Endodermal cell (in vitro differentiated cells): ENCODE results near the gene ESR1. TPM values are rescaled to one million over a fixed set of nuclear protein-coding genes. Genes with fewer than 3 reads are reported as not detected.

ENCODE experiments used
- DNase-seq: peaks from one replicate; pipeline ENCODE4 v3.0.0-alpha.2; 2017
- H3K27ac ChIP-seq: 2 replicates; pipeline ENCODE4 v1.5.1; 2013; ENCODE audit warnings: mild to moderate bottlenecking, low read depth, low read length, moderate library complexity
- H3K27me3 ChIP-seq: 2 replicates; pipeline ENCODE4 v1.6.1; 2013; ENCODE audit warnings: mild to moderate bottlenecking, low read length, moderate library complexity; ENCODE audit not compliant: insufficient read depth, control insufficient read depth, poor library complexity, severe bottlenecking
- H3K36me3 ChIP-seq: 2 replicates; pipeline ENCODE4 v1.7.0; 2013; ENCODE audit warnings: mild to moderate bottlenecking, low read length, moderate library complexity; ENCODE audit not compliant: control insufficient read depth, insufficient read depth
- H3K4me1 ChIP-seq: one replicate; pipeline ENCODE4 v1.7.0; 2013; ENCODE audit warnings: low read length; ENCODE audit not compliant: control insufficient read depth, insufficient read depth
- H3K4me3 ChIP-seq: 2 replicates; pipeline ENCODE4 v1.5.1; 2013; ENCODE audit warnings: mild to moderate bottlenecking, low read length, moderate library complexity
- H3K9ac ChIP-seq: 2 replicates; pipeline ENCODE4 v1.6.1; 2013; ENCODE audit warnings: mild to moderate bottlenecking, low read length, moderate library complexity; ENCODE audit not compliant: poor library complexity, severe bottlenecking; ENCODE audit errors: extremely low read depth
- H3K9me3 ChIP-seq: 2 replicates; pipeline ENCODE4 v1.6.1; 2013; ENCODE audit warnings: mild to moderate bottlenecking, low read length, moderate library complexity; ENCODE audit not compliant: control insufficient read depth
- H3K27ac Mint-ChIP-seq: 2 replicates; pipeline ENCODE4 v1.8.0; 2020; ENCODE audit warnings: mixed read lengths
- H3K27me3 Mint-ChIP-seq: 2 replicates; pipeline ENCODE4 v1.8.0; 2021; ENCODE audit warnings: mild to moderate bottlenecking, mixed read lengths; ENCODE audit not compliant: insufficient read depth
- H3K36me3 Mint-ChIP-seq: 2 replicates; pipeline ENCODE4 v1.8.0; 2020; ENCODE audit warnings: low read depth, mixed read lengths
- H3K4me1 Mint-ChIP-seq: 2 replicates; pipeline ENCODE4 v1.8.0; 2020; ENCODE audit warnings: mixed read lengths
- H3K4me3 Mint-ChIP-seq: 2 replicates; pipeline ENCODE4 v1.8.0; 2020; ENCODE audit warnings: mild to moderate bottlenecking, moderate library complexity, mixed read lengths
- H3K9me3 Mint-ChIP-seq: 2 replicates; pipeline ENCODE4 v1.8.0; 2020; ENCODE audit warnings: mild to moderate bottlenecking, mixed read lengths
- CTCF ChIP-seq: fragments of 200-600 bp; sonication (generic); conservative IDR thresholded peaks from 2 replicates; pipeline ENCODE4 v1.5.0; 2021; ENCODE audit warnings: antibody characterized with exemption, mild to moderate bottlenecking
- WGBS, 2 experiments: methylation state at CpG; one replicate each; pipeline versions ENCODE4 v1.1.5 to v1.1.7; 2013; ENCODE audit warnings: missing lambda C conversion rate in 2 of 2, mixed read lengths in 1 of 2; ENCODE audit not compliant: insufficient coverage in 1 of 2, insufficient read length in 1 of 2; 5-methylcytosine and 5-hydroxymethylcytosine counted together
- total RNA-seq, 2 donors: library from RNA; stranded (reverse); fragmentation: NEBNext Ultra II Directional in 1 of 2; extraction: Animal tissue kit (Norgen Biotek cat#: 25700) in 1 of 2; gene quantifications; 2 replicates in 1 of 2; 3 replicates in 1 of 2; pipeline ENCODE4 v1.2.1, GENCODE V29; 2021

The ESR1 gene
- total RNA-seq, 2 donors from 2014 or later, result not detected

GRCh38 chr6:152018876-152019275 is 211.4 kb downstream of the ESR1 start:
- no peak overlapping the region for H3K27ac ChIP-seq
- Mint-ChIP-seq H3K27ac (no peak overlapping the region), H3K4me3 (no peak overlapping the region), H3K9me3 (peaks cover 4% of the 10 kb centered on the region), H3K4me1 (no peaks in the 10 kb centered on the region), H3K27me3 (no peaks in the 10 kb centered on the region), H3K36me3 (no peaks in the 10 kb centered on the region)
- no peak for DNase-seq
- no peak overlapping the region for H3K4me3 ChIP-seq
- no peaks in the 10 kb centered on the region for H3K36me3 ChIP-seq
- H3K4me1 ChIP-seq, result no peaks in the 10 kb centered on the region
- no peak for TF ChIP-seq CTCF
- H3K27me3 ChIP-seq, result no peaks in the 10 kb centered on the region
- H3K9ac ChIP-seq, result no peak overlapping the region
- no peaks in the 10 kb centered on the region for H3K9me3 ChIP-seq

GRCh38 chr6:152022303-152022702 is 214.8 kb downstream of the ESR1 start:
- no peaks in the 10 kb centered on the region for H3K4me1 ChIP-seq
- H3K4me1 Mint-ChIP-seq, result no peaks in the 10 kb centered on the region
- 94 to 96% methylated on average over 3 to 4 of the region's 4 CpGs for WGBS, 2 experiments

GRCh38 chr6:152023613-152024012 is 216.1 kb downstream of the ESR1 start:
- Mint-ChIP-seq H3K36me3 (no peaks in the 10 kb centered on the region), H3K27me3 (no peaks in the 10 kb centered on the region), H3K9me3 (peaks cover 22% of the 10 kb centered on the region), H3K27ac (no peak overlapping the region), H3K4me1 (no peaks in the 10 kb centered on the region), H3K4me3 (no peak overlapping the region)
- H3K36me3 ChIP-seq, result no peaks in the 10 kb centered on the region
- no peaks in the 10 kb centered on the region for H3K4me1 ChIP-seq
- TF ChIP-seq CTCF, result no peak
- no peak overlapping the region for H3K4me3 ChIP-seq
- no peak for DNase-seq
- H3K9ac ChIP-seq, result no peak overlapping the region
- WGBS, 2 experiments, result 64% methylated on average over 2 of the region's 2 CpGs; no CpG with 5 or more reads in 1 of the 2 experiments
- H3K27me3 ChIP-seq, result no peaks in the 10 kb centered on the region
- H3K9me3 ChIP-seq, result no peaks in the 10 kb centered on the region
- H3K27ac ChIP-seq, result no peak overlapping the region

More at GRCh38 chr6:152022303-152022702, 214.8 kb downstream of the ESR1 start:
- H3K9me3 Mint-ChIP-seq, result peaks cover 9% of the 10 kb centered on the region
- no peak for DNase-seq
- no peak overlapping the region for H3K4me3 Mint-ChIP-seq
- no peaks in the 10 kb centered on the region for H3K27me3 Mint-ChIP-seq
- Histone ChIP-seq H3K36me3 (no peaks in the 10 kb centered on the region), H3K4me3 (no peak overlapping the region), H3K9ac (no peak overlapping the region), H3K27me3 (no peaks in the 10 kb centered on the region), H3K9me3 (no peaks in the 10 kb centered on the region), H3K27ac (no peak overlapping the region)
- H3K36me3 Mint-ChIP-seq, result no peaks in the 10 kb centered on the region
- no peak overlapping the region for H3K27ac Mint-ChIP-seq
- TF ChIP-seq CTCF, result no peak
